Islet of Langerhans (tissue), 1 donor: ENCODE data around the gene SLC29A1.

Experiments
- FAIRE-seq: peaks from one replicate; lab custom pipeline; 2011; peaks lifted over from hg19 to GRCh38; lab: Jason Lieb, UNC

Gene SLC29A1

GRCh38 chr6:44237021-44237812 is 13.8 kb downstream of the SLC29A1 start:
- peak; percentile 95 for FAIRE-seq

- FAIRE-seq, result no peak
Measured at GRCh38 chr6:44237813-44238433, 14.5 kb downstream of the SLC29A1 start.

GRCh38 chr6:44238687-44239350 is 15.4 kb downstream of the SLC29A1 start:
- FAIRE-seq, result no peak

- no peak for FAIRE-seq
Measured at GRCh38 chr6:44243345-44243744, 19.9 kb downstream of the SLC29A1 start.

- no peak for FAIRE-seq
Measured at GRCh38 chr6:44245391-44245911, 22.1 kb downstream of the SLC29A1 start.

DNA sequence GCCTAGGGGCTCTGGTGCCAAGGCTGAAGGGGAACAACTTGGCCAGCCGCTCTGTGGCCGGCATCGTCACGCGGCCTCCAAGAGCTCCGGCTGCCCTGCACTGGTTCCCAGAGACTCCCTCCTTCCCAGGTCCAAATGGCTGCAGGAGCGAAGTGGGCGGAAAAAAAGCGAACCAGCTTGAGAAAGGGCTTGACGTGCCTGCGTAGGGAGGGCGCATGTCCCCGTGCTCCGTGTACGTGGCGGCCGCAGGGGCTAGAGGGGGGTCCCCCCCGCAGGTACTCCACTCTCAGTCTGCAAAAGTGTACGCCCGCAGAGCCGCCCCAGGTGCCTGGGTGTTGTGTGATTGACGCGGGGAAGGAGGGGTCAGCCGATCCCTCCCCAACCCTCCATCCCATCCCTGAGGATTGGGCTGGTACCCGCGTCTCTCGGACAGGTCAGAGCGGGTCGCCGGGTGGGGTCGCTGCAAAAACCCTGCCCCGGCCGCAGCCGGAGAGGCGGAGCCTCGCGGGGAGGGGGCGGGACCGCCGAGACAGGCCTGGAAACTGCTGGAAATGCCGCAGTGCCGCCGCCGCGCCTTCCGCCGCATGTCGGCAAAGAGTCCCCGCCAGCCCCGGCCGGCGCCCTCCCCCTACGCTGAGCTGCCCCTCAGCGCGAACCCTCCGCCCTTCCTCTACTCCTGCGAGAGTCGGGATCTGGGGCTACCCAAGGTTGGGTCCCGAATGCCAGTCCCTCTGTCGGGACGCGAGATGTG is 22.7 kb downstream of the SLC29A1 start:
- no peak for FAIRE-seq

- FAIRE-seq, result no peak
Measured at GRCh38 chr6:44246663-44247337, 23.4 kb downstream of the SLC29A1 start, which contains the start of gene HSP90AB1. TSS of gene HSP90AB1 (plus strand) at chr6:44247101. CDS start at chr6:44248630, 1,529 bp downstream.

DNA sequence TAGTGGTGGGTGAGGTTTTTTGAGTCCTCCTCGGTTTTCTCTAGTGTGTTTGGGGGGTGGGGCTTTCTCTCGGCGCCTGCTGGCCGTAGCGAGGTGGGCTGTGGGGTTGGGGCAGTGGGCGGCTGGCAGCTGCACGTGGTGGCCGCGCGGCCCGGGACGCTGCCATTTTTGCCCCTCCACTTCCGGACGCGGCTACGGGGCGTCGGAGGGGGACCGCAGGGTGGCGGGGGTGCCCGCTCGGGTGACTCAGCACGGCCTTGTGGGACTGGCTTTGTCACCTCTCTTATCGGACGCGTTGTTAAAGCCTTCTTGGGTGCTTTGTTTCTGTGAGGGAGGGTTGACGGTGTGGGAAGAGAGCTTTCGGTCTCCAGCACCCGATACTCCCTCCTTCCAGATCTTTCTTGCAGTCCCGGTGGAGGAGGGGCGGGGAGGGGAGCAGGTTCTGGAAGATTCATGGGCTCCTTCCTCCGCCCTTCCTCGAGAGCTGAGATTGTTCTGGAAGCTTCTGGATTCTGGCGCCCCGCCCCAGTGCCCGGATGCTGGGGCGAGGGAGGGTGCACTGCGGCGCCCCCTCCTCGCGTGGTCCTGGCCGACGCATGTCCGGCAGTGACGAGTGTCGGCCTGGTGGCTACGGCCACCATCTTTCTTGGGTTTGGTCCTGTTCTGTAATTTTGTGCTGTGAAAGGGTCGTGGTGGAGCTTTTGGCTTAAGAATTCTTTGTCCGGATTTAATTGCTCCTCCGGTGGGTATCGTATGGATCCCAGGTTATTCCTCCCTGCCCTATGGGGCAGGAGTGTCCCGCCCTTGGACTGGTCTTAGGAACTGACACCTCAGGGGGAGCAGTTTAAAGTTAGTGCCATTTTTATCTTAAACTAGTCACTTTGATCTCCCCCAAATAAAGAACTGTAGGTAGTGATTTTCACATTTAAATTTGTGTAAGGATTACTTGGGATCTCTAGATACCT is 24.2 kb downstream of the SLC29A1 start:
- no peak for FAIRE-seq

- FAIRE-seq, result no peak
Measured at GRCh38 chr6:44248579-44248978, 25.2 kb downstream of the SLC29A1 start.

DNA sequence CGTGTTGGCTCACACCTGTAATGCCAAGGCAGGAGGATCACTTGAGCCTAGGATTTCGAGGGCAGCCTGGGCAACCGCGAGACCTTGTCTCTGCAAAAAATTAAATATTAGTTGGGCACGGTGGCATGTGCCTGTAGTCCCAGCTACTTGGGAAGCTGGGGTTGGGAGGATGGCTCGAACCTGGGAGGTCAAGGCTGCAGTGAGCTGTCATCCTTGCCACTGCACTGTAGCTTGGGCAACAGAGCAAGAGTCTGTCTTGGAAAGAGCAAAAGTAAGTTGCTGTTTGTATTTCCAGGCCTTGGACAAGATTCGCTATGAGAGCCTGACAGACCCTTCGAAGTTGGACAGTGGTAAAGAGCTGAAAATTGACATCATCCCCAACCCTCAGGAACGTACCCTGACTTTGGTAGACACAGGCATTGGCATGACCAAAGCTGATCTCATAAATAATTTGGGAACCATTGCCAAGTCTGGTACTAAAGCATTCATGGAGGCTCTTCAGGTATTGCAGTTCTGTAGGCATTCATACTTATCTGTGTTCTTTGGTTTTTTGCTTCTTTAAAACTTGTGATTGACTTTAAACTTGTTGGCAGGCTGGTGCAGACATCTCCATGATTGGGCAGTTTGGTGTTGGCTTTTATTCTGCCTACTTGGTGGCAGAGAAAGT is 25.8 kb downstream of the SLC29A1 start:
- FAIRE-seq, result no peak

DNA sequence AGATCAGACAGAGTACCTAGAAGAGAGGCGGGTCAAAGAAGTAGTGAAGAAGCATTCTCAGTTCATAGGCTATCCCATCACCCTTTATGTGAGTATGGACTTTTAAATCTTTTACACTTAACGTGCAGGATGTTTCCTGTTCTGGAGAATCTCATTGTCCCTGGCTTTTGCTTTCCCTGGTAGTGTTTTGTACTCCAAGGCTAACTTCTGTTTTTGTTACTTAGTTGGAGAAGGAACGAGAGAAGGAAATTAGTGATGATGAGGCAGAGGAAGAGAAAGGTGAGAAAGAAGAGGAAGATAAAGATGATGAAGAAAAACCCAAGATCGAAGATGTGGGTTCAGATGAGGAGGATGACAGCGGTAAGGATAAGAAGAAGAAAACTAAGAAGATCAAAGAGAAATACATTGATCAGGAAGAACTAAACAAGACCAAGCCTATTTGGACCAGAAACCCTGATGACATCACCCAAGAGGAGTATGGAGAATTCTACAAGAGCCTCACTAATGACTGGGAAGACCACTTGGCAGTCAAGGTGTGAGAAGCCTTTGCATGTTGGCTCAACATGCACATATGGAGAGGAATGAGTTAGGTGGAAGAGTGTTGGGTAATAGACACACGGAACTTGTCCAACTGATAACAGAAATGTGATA is 26.8 kb downstream of the SLC29A1 start:
- no peak for FAIRE-seq

- no peak for FAIRE-seq
Measured at GRCh38 chr6:44250718-44251123, 27.3 kb downstream of the SLC29A1 start.

- no peak for FAIRE-seq
Measured at GRCh38 chr6:44251576-44252524, 28.5 kb downstream of the SLC29A1 start.

DNA sequence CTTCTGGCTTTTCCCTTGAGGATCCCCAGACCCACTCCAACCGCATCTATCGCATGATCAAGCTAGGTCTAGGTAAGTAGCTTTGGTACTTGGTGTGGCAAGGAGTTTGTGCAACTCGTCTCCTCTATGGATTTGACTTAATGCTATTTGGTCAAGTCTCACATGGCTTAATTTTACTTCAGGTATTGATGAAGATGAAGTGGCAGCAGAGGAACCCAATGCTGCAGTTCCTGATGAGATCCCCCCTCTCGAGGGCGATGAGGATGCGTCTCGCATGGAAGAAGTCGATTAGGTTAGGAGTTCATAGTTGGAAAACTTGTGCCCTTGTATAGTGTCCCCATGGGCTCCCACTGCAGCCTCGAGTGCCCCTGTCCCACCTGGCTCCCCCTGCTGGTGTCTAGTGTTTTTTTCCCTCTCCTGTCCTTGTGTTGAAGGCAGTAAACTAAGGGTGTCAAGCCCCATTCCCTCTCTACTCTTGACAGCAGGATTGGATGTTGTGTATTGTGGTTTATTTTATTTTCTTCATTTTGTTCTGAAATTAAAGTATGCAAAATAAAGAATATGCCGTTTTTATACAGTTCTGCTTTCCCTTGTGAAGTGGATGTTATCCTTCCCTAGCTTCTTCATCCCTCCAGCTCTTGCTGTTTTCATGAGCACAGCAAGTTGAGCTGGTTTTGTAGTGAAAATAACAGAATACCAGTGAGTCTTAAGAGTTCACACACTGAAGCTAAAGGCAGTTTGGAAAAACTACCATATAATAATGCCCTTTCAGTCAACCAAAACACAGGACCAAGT is 30.1 kb downstream of the SLC29A1 start:
- no peak for FAIRE-seq

- FAIRE-seq, result no peak
Measured at GRCh38 chr6:44254191-44255104, 31.1 kb downstream of the SLC29A1 start.

DNA sequence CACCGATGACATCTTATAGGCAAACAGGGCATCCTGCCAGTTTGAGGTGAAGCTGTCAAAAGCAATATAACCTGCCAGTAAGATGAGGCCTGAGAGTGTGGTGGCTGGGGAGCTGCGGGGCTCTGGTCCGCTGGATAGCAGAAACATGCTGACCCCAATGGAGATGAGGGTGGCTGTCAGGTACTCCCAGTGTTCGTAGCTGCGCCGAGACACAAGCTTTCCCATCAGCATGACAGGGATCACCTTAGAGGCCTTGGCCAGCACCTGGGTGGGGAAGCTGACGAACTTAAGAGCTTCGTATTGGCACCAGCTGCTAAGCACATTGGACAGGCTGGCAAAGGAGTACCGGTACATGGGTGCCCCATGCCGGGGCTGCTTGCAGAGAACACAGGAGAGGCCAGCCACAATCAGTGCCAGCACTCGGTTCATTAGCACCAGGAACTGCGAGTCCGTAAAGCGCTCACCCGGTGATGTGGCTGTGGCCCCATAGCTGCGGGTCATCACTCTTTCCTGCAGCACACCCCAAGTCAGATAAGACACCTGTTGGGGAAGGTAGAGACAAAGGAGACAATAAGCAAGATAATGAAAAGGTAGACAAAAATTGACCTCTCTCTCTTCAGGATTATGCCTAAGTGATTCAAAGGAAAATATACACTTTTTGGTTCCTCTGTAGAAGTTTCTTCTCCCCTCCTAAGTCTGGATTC is 31.9 kb downstream of the SLC29A1 start:
- FAIRE-seq, result no peak
